ENCODE data around the gene ARMC10.
"Not testable (repeated sequence)": the region's sequence is repeated elsewhere in the genome, so short reads cannot be mapped to it uniquely, and the experiment has no call there.

The ARMC10 gene

DNA sequence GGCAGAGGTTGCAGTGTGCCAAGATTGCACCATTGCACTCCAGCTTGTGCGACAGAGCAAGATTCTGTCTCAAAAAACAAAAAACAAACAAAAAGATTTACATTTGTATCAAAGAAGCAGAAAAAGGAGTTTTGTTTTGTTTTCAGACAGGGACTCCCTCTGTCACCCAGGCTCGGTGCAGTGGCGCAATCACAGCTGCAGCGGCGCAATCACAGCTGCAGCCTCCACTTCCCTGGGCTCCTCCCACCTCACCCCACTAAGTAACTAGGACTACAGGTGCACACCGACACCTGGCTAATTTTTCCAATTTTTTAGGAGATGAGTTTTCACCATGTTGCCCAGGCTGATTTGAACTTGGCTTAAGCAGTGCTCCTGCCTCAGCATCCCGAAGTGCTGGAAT is 1.8 kb downstream of the ARMC10 start:
- no peaks in the 10 kb centered on the region for H3K9me3 ChIP-seq (ENCODE audit: severe bottlenecking)
- H3K4me3 ChIP-seq (ENCODE audit: low read depth, low read length), result no peak overlapping the region
- TF ChIP-seq, protein P1, sequence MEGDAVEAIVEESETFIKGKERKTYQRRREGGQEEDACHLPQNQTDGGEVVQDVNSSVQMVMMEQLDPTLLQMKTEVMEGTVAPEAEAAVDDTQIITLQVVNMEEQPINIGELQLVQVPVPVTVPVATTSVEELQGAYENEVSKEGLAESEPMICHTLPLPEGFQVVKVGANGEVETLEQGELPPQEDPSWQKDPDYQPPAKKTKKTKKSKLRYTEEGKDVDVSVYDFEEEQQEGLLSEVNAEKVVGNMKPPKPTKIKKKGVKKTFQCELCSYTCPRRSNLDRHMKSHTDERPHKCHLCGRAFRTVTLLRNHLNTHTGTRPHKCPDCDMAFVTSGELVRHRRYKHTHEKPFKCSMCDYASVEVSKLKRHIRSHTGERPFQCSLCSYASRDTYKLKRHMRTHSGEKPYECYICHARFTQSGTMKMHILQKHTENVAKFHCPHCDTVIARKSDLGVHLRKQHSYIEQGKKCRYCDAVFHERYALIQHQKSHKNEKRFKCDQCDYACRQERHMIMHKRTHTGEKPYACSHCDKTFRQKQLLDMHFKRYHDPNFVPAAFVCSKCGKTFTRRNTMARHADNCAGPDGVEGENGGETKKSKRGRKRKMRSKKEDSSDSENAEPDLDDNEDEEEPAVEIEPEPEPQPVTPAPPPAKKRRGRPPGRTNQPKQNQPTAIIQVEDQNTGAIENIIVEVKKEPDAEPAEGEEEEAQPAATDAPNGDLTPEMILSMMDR (IDR thresholded peaks at IDR 0.05; ENCODE audit: low read depth, low read length), result no peak
- H3K27ac ChIP-seq, result no peak overlapping the region
- no peak for DNase-seq
- H3K27me3 ChIP-seq (ENCODE audit: insufficient read depth, low read depth, severe bottlenecking), result no peaks in the 10 kb centered on the region
- no peaks in the 10 kb centered on the region; the same call in none of the 2 replicates for H3K36me3 ChIP-seq

DNA sequence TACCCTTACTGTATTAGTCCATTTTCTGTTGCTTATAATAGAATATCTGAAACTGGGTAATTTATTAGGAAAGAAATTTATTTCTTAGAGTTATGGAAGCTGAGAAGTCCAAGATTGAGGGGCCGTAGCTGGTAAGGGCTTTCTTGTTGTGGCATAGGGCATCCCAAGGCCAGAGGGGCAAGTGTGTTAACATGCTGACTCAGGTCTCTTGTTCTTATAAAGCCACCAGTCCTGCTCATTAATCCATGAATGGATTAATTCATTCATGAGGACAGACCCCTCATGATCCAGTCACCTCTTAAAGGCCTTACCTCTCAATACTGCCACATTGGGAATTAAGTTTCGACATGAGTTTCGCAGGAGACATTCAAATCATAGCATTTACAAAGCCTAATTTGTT is 2.4 kb downstream of the ARMC10 start:
- Histone ChIP-seq H3K4me3 (ENCODE audit: low read depth, low read length) (no peak overlapping the region), H3K27ac (no peak overlapping the region), H3K27me3 (ENCODE audit: insufficient read depth, low read depth, severe bottlenecking) (no peaks in the 10 kb centered on the region), H3K36me3 (no peaks in the 10 kb centered on the region; the same call in none of the 2 replicates), H3K9me3 (ENCODE audit: severe bottlenecking) (no peaks in the 10 kb centered on the region)
- TF ChIP-seq, protein P1 (IDR thresholded peaks at IDR 0.05; ENCODE audit: low read depth, low read length), result no peak
- no peak for DNase-seq

DNA sequence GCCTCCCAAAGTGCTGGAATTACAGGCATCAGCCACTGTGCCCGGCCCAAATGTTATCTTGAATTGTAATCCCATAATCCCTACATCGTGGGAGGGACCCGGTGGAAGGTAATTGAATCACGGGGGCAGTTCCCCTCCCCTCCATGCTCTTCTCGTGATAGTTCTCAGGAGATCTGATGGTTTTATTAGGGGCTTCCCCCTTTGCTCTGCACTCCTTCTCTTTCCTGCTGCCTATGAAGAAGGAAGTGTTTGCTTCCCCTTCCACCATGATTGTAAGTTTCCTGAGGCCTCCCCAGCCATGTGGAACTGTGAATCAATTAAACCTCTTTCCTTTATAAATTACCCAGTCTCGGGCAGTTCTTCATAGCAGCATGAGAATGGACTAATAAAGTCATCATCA is 3.3 kb downstream of the ARMC10 start:
- not testable (repeated sequence) for H3K9me3 ChIP-seq (ENCODE audit: severe bottlenecking); H3K36me3 ChIP-seq; H3K27me3 ChIP-seq (ENCODE audit: insufficient read depth, low read depth, severe bottlenecking); DNase-seq; H3K27ac ChIP-seq; H3K4me3 ChIP-seq (ENCODE audit: low read depth, low read length)

DNA sequence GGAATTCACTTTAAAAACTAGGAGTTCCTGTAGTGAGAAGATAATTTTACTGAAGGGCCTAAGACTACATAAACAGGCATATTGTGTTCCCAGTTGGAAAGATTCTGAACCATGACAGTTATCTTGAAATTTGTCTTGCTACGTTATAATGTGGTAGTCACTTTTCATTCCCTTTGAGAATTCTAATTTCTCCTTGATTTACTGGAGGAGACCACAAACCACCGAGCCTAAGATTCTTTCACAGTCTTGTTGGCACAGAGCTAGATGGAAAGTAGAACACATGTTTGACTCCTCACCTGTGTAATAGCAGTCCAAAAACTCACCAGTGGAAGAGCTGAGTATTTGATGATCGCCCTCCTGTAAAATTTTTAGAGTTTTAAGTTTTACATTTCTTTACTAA is 4.9 kb downstream of the ARMC10 start:
- TF ChIP-seq, protein P1 (IDR thresholded peaks at IDR 0.05; ENCODE audit: low read depth, low read length), result no peak
- H3K27ac ChIP-seq, result no peak overlapping the region
- no peak overlapping the region for H3K4me3 ChIP-seq (ENCODE audit: low read depth, low read length)
- no peak for DNase-seq
- H3K36me3 ChIP-seq, result peaks cover 16% of the 10 kb centered on the region
- no peaks in the 10 kb centered on the region for H3K27me3 ChIP-seq (ENCODE audit: insufficient read depth, low read depth, severe bottlenecking)
- H3K9me3 ChIP-seq (ENCODE audit: severe bottlenecking), result no peaks in the 10 kb centered on the region

DNA sequence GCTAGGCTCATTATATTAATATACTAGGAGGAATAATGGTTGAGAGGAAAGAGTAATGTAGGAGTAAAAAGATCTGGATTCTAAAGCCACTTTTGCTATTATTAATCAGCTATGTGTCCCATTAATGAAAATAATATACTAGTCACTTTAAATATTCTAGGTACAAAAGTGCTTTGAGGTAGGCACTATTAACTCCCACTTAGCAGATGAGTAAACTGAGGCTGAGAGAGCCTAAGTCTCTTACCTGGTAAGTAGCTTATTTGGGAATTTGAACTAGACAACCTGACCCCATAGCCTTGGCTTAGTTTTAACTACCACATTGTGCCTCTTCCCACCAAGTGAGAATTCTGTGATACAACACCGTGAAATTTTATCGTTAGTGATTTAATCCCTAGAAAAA is 6.0 kb downstream of the ARMC10 start:
- Histone ChIP-seq H3K36me3 (peaks cover 19% of the 10 kb centered on the region), H3K27ac (no peak overlapping the region), H3K4me3 (ENCODE audit: low read depth, low read length) (no peak overlapping the region), H3K27me3 (ENCODE audit: insufficient read depth, low read depth, severe bottlenecking) (no peaks in the 10 kb centered on the region), H3K9me3 (ENCODE audit: severe bottlenecking) (no peaks in the 10 kb centered on the region)
- no peak for DNase-seq
- TF ChIP-seq, protein P1 (IDR thresholded peaks at IDR 0.05; ENCODE audit: low read depth, low read length), result no peak

DNA sequence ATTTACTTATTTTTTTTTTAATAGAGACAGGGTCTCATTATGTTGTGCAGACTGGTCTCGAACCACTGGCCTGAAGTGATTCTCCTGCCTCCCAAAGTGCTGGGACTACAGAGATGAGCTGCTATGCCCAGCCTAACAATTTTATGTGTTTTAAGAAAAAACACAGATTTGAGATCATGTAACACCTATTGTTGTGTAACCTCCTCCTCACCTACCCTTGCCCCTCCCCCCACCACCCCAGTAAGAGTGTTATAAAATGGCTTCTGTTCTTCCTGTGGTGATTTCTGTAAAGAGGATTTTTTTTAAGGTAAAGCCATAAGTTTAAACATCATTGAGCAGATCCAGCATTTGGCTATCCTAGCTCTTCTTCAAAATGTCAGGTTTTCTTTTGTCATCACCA is 7.6 kb downstream of the ARMC10 start:
- TF ChIP-seq, protein P1 (IDR thresholded peaks at IDR 0.05; ENCODE audit: low read depth, low read length), result no peak
- Histone ChIP-seq H3K27ac (no peak overlapping the region), H3K36me3 (peaks cover 23% of the 10 kb centered on the region), H3K4me3 (ENCODE audit: low read depth, low read length) (no peak overlapping the region), H3K27me3 (ENCODE audit: insufficient read depth, low read depth, severe bottlenecking) (no peaks in the 10 kb centered on the region), H3K9me3 (ENCODE audit: severe bottlenecking) (no peaks in the 10 kb centered on the region)
- no peak for DNase-seq

All from WERI-Rb-1 (cell line).